HG02970 (cell line): ENCODE results near the gene CLCN2.

Experiments used
- ATAC-seq: cut with Tn5 transposase; IDR thresholded peaks from one replicate; pipeline ENCODE4 v1.9.1; 2021; ENCODE audit warnings: mild to moderate bottlenecking, moderate library complexity, moderate number of reproducible peaks; ENCODE audit not compliant: unreplicated experiment, low FRiP score

CLCN2 gene

GRCh38 chr3:184381261-184382224, 20.1 kb upstream of the CLCN2 start:
- ATAC-seq: no peak

- no peak for ATAC-seq
Measured at GRCh38 chr3:184380627-184381260, 19.3 kb upstream of the CLCN2 start.

- ATAC-seq: no peak
Measured at GRCh38 chr3:184380185-184380626, 18.8 kb upstream of the CLCN2 start.

GRCh38 chr3:184379358-184380184, 18.2 kb upstream of the CLCN2 start, which contains the start of gene CHRD:
Gene CHRD (plus strand): TSS chr3:184380054. CDS start chr3:184380319, 265 bp downstream.
- ATAC-seq: no peak

- no peak for ATAC-seq
Measured at GRCh38 chr3:184378651-184379357, 17.4 kb upstream of the CLCN2 start.

- no peak for ATAC-seq
Measured at GRCh38 chr3:184377882-184378445, 16.6 kb upstream of the CLCN2 start, which contains the start of gene THPO. Gene THPO (minus strand): TSS chr3:184378207. CDS start chr3:184376259, 1,948 bp downstream.

GRCh38 chr3:184377374-184377773, 16.0 kb upstream of the CLCN2 start:
- no peak for ATAC-seq

- no peak for ATAC-seq
Measured at GRCh38 chr3:184375747-184376461, 14.5 kb upstream of the CLCN2 start.

- ATAC-seq: no peak
Measured at GRCh38 chr3:184373422-184373821, 12.0 kb upstream of the CLCN2 start.

- no peak for ATAC-seq
Measured at GRCh38 chr3:184372911-184373310, 11.5 kb upstream of the CLCN2 start.

- ATAC-seq: no peak
Measured at GRCh38 chr3:184372296-184372821, 11.0 kb upstream of the CLCN2 start.

GRCh38 chr3:184371570-184372018, 10.2 kb upstream of the CLCN2 start:
- no peak for ATAC-seq

GRCh38 chr3:184368586-184369183, 7.3 kb upstream of the CLCN2 start:
- ATAC-seq: no peak

- ATAC-seq: no peak
Measured at GRCh38 chr3:184368116-184368515, 6.7 kb upstream of the CLCN2 start.

GRCh38 chr3:184366619-184367289, 5.3 kb upstream of the CLCN2 start:
- ATAC-seq: no peak

GRCh38 chr3:184362668-184363546, 1.5 kb upstream of the CLCN2 start:
- peak; percentile 82 for ATAC-seq
